ENCODE results near the gene ARHGAP44. TPM values are rescaled to one million over a fixed set of nuclear protein-coding genes. Genes with fewer than 3 reads are reported as not detected.

Gene ARHGAP44
- polyA plus RNA-seq, 6 donors from 2014 or later = 0.07 to 0.16 TPM; not detected in 4

GRCh38 chr17:13016881-13017654 is 227.8 kb downstream of the ARHGAP44 start:
- no peak for DNase-seq

GRCh38 chr17:13017655-13018459 is 228.6 kb downstream of the ARHGAP44 start, which contains the start of gene ELAC2:
ELAC2 (minus strand) TSS chr17:13018027; CDS start chr17:13017947, 80 bp downstream.
- H3K4me1 Mint-ChIP-seq = peaks cover 16 to 31% (median 30%) of the 10 kb centered on the region in 3 donors
- H3K9me3 Mint-ChIP-seq = no peaks in the 10 kb centered on the region
- peak; percentile 96 for DNase-seq
- ATAC-seq (ENCODE audit: low read depth in 2 of 2) = peak; percentile 97 to 98
- H3K36me3 Mint-ChIP-seq = peaks cover 16 to 23% of the 10 kb centered on the region in 2 donors
- H3K4me3 Mint-ChIP-seq = peak within 1 kb of the TSS; percentile 95 to 100 (median 99)
- peak within 1 kb of the TSS; percentile 92 to 98 (median 97) for H3K27ac Mint-ChIP-seq
- H3K27me3 Mint-ChIP-seq = peaks cover 0 to 4% (median 0%) of the 10 kb centered on the region in 3 donors

More at GRCh38 chr17:13016881-13017654, 227.8 kb downstream of the ARHGAP44 start:
- Mint-ChIP-seq H3K4me1 (peaks cover 16 to 31% (median 30%) of the 10 kb centered on the region in 3 donors), H3K4me3 (peak overlapping the region; percentile 95 to 100 (median 99)), H3K27ac (peak overlapping the region; percentile 83 to 98 (median 94)), H3K27me3 (no peaks in the 10 kb centered on the region), H3K36me3 (peaks cover 16 to 28% of the 10 kb centered on the region in 2 donors), H3K9me3 (no peaks in the 10 kb centered on the region)
- ATAC-seq (ENCODE audit: low read depth in 2 of 2) = no peak

- no peaks in the 10 kb centered on the region for H3K36me3 Mint-ChIP-seq
- peaks cover 0 to 2% (median 0%) of the 10 kb centered on the region in 7 donors for H3K9me3 Mint-ChIP-seq
- H3K27ac Mint-ChIP-seq = no peak overlapping the region
- peak overlapping the region in 1 of 8 donors; percentile 42 for H3K4me3 Mint-ChIP-seq
- H3K4me1 Mint-ChIP-seq = peaks cover 8 to 15% (median 10%) of the 10 kb centered on the region in 3 donors
- H3K27me3 Mint-ChIP-seq = peaks cover 13 to 46% (median 39%) of the 10 kb centered on the region in 3 donors
- DNase-seq (no peak), ATAC-seq (ENCODE audit: low read depth in 2 of 2) (peak in 1 of 2 donors; percentile 14)
These were observed 234.7 kb downstream of the ARHGAP44 start for GRCh38 chr17:13024016-13024415.

GRCh38 chr17:13024526-13025257 is 235.4 kb downstream of the ARHGAP44 start:
- peaks cover 0 to 2% (median 0%) of the 10 kb centered on the region in 7 donors for H3K9me3 Mint-ChIP-seq
- H3K27ac Mint-ChIP-seq = peak overlapping the region in 1 of 6 donors; percentile 13
- peaks cover 8 to 15% (median 8%) of the 10 kb centered on the region in 3 donors for H3K4me1 Mint-ChIP-seq
- H3K4me3 Mint-ChIP-seq = peak overlapping the region in 4 of 8 donors; percentile 16 to 42 (median 40)
- ATAC-seq (ENCODE audit: low read depth in 2 of 2) (peak; percentile 85 to 89), DNase-seq (peak; percentile 55)
- H3K27me3 Mint-ChIP-seq = peaks cover 13 to 48% (median 39%) of the 10 kb centered on the region in 3 donors
- no peaks in the 10 kb centered on the region for H3K36me3 Mint-ChIP-seq

- no peak for ATAC-seq (ENCODE audit: low read depth in 2 of 2)
- Mint-ChIP-seq H3K9me3 (peaks cover 0 to 2% (median 0%) of the 10 kb centered on the region in 7 donors), H3K4me3 (no peak overlapping the region), H3K27ac (no peak overlapping the region), H3K27me3 (peaks cover 14 to 54% (median 39%) of the 10 kb centered on the region in 3 donors), H3K36me3 (no peaks in the 10 kb centered on the region), H3K4me1 (peaks cover 8 to 15% (median 8%) of the 10 kb centered on the region in 3 donors)
- no peak for DNase-seq
These were observed 235.9 kb downstream of the ARHGAP44 start for GRCh38 chr17:13025258-13025627.

- H3K36me3 Mint-ChIP-seq = no peaks in the 10 kb centered on the region
- ATAC-seq (ENCODE audit: low read depth in 2 of 2) (no peak), DNase-seq (no peak)
- peaks cover 8 to 15% (median 8%) of the 10 kb centered on the region in 3 donors for H3K4me1 Mint-ChIP-seq
- H3K4me3 Mint-ChIP-seq = no peak overlapping the region
- H3K9me3 Mint-ChIP-seq = peaks cover 0 to 2% (median 0%) of the 10 kb centered on the region in 7 donors
- H3K27ac Mint-ChIP-seq = no peak overlapping the region
- H3K27me3 Mint-ChIP-seq = peaks cover 17 to 57% (median 39%) of the 10 kb centered on the region in 3 donors
These were observed 236.4 kb downstream of the ARHGAP44 start for GRCh38 chr17:13025687-13026086.

GRCh38 chr17:13027246-13027645 is 237.9 kb downstream of the ARHGAP44 start:
- Mint-ChIP-seq H3K9me3 (peaks cover 0 to 2% (median 0%) of the 10 kb centered on the region in 7 donors), H3K4me1 (peaks cover 8 to 22% (median 21%) of the 10 kb centered on the region in 3 donors), H3K27ac (no peak overlapping the region), H3K4me3 (no peak overlapping the region), H3K27me3 (peaks cover 17 to 57% (median 39%) of the 10 kb centered on the region in 3 donors), H3K36me3 (no peaks in the 10 kb centered on the region)
- ATAC-seq (ENCODE audit: low read depth in 2 of 2) = no peak
- DNase-seq = no peak

GRCh38 chr17:13029340-13029739 is 240.0 kb downstream of the ARHGAP44 start:
- no peak overlapping the region for H3K4me3 Mint-ChIP-seq
- H3K4me1 Mint-ChIP-seq = peaks cover 6 to 20% (median 19%) of the 10 kb centered on the region in 3 donors
- no peak for ATAC-seq (ENCODE audit: low read depth in 2 of 2)
- H3K27ac Mint-ChIP-seq = no peak overlapping the region
- H3K9me3 Mint-ChIP-seq = peaks cover 0 to 2% (median under 1%) of the 10 kb centered on the region in 7 donors
- DNase-seq = no peak
- peaks cover 0 to 3% of the 10 kb centered on the region in 2 donors for H3K36me3 Mint-ChIP-seq
- H3K27me3 Mint-ChIP-seq = peaks cover 10 to 42% (median 34%) of the 10 kb centered on the region in 3 donors

- ATAC-seq (ENCODE audit: low read depth in 2 of 2) = no peak
- peaks cover 0 to 8% (median 2%) of the 10 kb centered on the region in 7 donors for H3K9me3 Mint-ChIP-seq
- peaks cover 0 to 7% of the 10 kb centered on the region in 2 donors for H3K36me3 Mint-ChIP-seq
- peak overlapping the region in 1 of 6 donors; percentile 83 for H3K27ac Mint-ChIP-seq
- DNase-seq = no peak
- peaks cover 10 to 39% (median 38%) of the 10 kb centered on the region in 3 donors for H3K27me3 Mint-ChIP-seq
- H3K4me1 Mint-ChIP-seq = peaks cover 0 to 13% (median 12%) of the 10 kb centered on the region in 3 donors
- no peak overlapping the region for H3K4me3 Mint-ChIP-seq
These were observed 240.8 kb downstream of the ARHGAP44 start for GRCh38 chr17:13030056-13030455.

GRCh38 chr17:13030459-13031300 is 241.4 kb downstream of the ARHGAP44 start:
- H3K9me3 Mint-ChIP-seq = peaks cover 0 to 14% (median 5%) of the 10 kb centered on the region in 7 donors
- H3K4me1 Mint-ChIP-seq = peaks cover 0 to 13% (median 11%) of the 10 kb centered on the region in 3 donors
- H3K4me3 Mint-ChIP-seq = no peak overlapping the region
- H3K36me3 Mint-ChIP-seq = peaks cover 0 to 7% of the 10 kb centered on the region in 2 donors
- peak overlapping the region in 3 of 6 donors; percentile 15 to 83 (median 49) for H3K27ac Mint-ChIP-seq
- DNase-seq = peak; percentile 36
- ATAC-seq (ENCODE audit: low read depth in 2 of 2) = peak in 1 of 2 donors; percentile 49
- H3K27me3 Mint-ChIP-seq = peaks cover 10 to 37% (median 33%) of the 10 kb centered on the region in 3 donors

- DNase-seq = peak; percentile 37
- H3K4me3 Mint-ChIP-seq = peak overlapping the region in 6 of 8 donors; percentile 33 to 82 (median 64)
- peaks cover 3 to 26% (median 12%) of the 10 kb centered on the region in 7 donors for H3K9me3 Mint-ChIP-seq
- peaks cover 0 to 13% (median 8%) of the 10 kb centered on the region in 3 donors for H3K4me1 Mint-ChIP-seq
- peaks cover 6 to 7% of the 10 kb centered on the region in 2 donors for H3K36me3 Mint-ChIP-seq
- ATAC-seq (ENCODE audit: low read depth in 2 of 2) = peak in 1 of 2 donors; percentile 61
- peak overlapping the region in 4 of 6 donors; percentile 20 to 92 (median 71) for H3K27ac Mint-ChIP-seq
- H3K27me3 Mint-ChIP-seq = peaks cover 5 to 32% (median 25%) of the 10 kb centered on the region in 3 donors
These were observed 242.5 kb downstream of the ARHGAP44 start for GRCh38 chr17:13031718-13032350.
